ENCODE measurements around the gene PCDHB4. TPM values are rescaled to one million over a fixed set of nuclear protein-coding genes. Genes with fewer than 3 reads are reported as not detected.
"Not testable (repeated sequence)": the region's sequence is repeated elsewhere in the genome, so short reads cannot be mapped to it uniquely, and the experiment has no call there.

Gene PCDHB4
- total and polyA plus RNA-seq, 2 of the 4 experiments (the other 2 are of a cell fraction): 0.03 TPM; not detected in 1

- H3K4me2 ChIP-seq (ENCODE audit: low read depth, low read length); H3K23ac ChIP-seq (ENCODE audit: low read depth, low read length); H4K5ac ChIP-seq (ENCODE audit: low read depth, low read length); dilution Hi-C loops (cut with HindIII; ENCODE audit: low sequenced_read_pairs, unreplicated experiment); DNase-seq; H3K4me1 ChIP-seq (ENCODE audit: control insufficient read depth, insufficient read depth, low read length); H2BK20ac ChIP-seq (ENCODE audit: low read depth, low read length); H2BK5ac ChIP-seq (ENCODE audit: low read depth, low read length, poor library complexity, severe bottlenecking); H2AK5ac ChIP-seq (ENCODE audit: low read depth, low read length); H2BK15ac ChIP-seq (ENCODE audit: low read depth, low read length); H3K79me1 ChIP-seq (ENCODE audit: low read depth in 1 of 2, low read length in 2 of 2); intact Hi-C loops (cut with micrococcal nuclease); H3K27me3 ChIP-seq (ENCODE audit: control insufficient read depth, insufficient read depth, low read length); H3K36me3 ChIP-seq (ENCODE audit: control insufficient read depth, insufficient read depth, low read length); H3K4me3 ChIP-seq (ENCODE audit: insufficient read depth, low read depth, low read length); H2AK9ac ChIP-seq (replicated peaks; ENCODE audit: low read depth, low read length, poor library complexity); H4K20me1 ChIP-seq (ENCODE audit: insufficient read depth, low read length); H3K27ac ChIP-seq (ENCODE audit: insufficient read depth, low read length); H3K9ac ChIP-seq (ENCODE audit: low read depth, low read length); H2BK120ac ChIP-seq (ENCODE audit: low read depth, low read length); POLR2A ChIA-PET (ENCODE audit: unreplicated experiment); H3K14ac ChIP-seq (replicated peaks; ENCODE audit: low read depth, low read length); H3K56ac ChIP-seq (ENCODE audit: extremely low read depth, insufficient read depth, low read length); CTCF ChIA-PET; H3K18ac ChIP-seq (ENCODE audit: low read depth, low read length); H3K4ac ChIP-seq (ENCODE audit: low read depth, low read length); ATAC-seq (ENCODE audit: low read depth); H4K8ac ChIP-seq (ENCODE audit: low read depth in 2 of 2, low read length in 2 of 2); BruUV-seq (replicated peaks); in situ Hi-C loops (cut with MboI; ENCODE audit: low sequenced_read_pairs); H2AFZ ChIP-seq (replicated peaks; ENCODE audit: low read length, poor library complexity); H4K91ac ChIP-seq (ENCODE audit: insufficient read depth, low read depth, low read length); H3K9me1 ChIP-seq (ENCODE audit: insufficient read depth, low read length): not testable (repeated sequence)
- WGBS, 2 experiments (ENCODE audit: extremely low coverage in 2 of 2, insufficient read length in 1 of 2): no CpG with 5 or more reads among the region's 39 CpGs
- H3K9me3 ChIP-seq (ENCODE audit: control insufficient read depth, insufficient read depth, low read length): peaks cover 14% of the 10 kb centered on the region; the same call in 1 of the 2 replicates
Measured at GRCh38 chr5:141102070-141102469, 19.5 kb upstream of the PCDHB4 start.

GRCh38 chr5:141102471-141102870 is 19.1 kb upstream of the PCDHB4 start:
- peaks cover 14% of the 10 kb centered on the region; the same call in 1 of the 2 replicates for H3K9me3 ChIP-seq (ENCODE audit: control insufficient read depth, insufficient read depth, low read length)
- H4K5ac ChIP-seq (ENCODE audit: low read depth, low read length); H2BK5ac ChIP-seq (ENCODE audit: low read depth, low read length, poor library complexity, severe bottlenecking); H3K56ac ChIP-seq (ENCODE audit: extremely low read depth, insufficient read depth, low read length); POLR2A ChIA-PET (ENCODE audit: unreplicated experiment); H3K79me1 ChIP-seq (ENCODE audit: low read depth in 1 of 2, low read length in 2 of 2); H3K4me2 ChIP-seq (ENCODE audit: low read depth, low read length); H3K14ac ChIP-seq (replicated peaks; ENCODE audit: low read depth, low read length); H2BK20ac ChIP-seq (ENCODE audit: low read depth, low read length); intact Hi-C loops (cut with micrococcal nuclease); ATAC-seq (ENCODE audit: low read depth); dilution Hi-C loops (cut with HindIII; ENCODE audit: low sequenced_read_pairs, unreplicated experiment); in situ Hi-C loops (cut with MboI; ENCODE audit: low sequenced_read_pairs); DNase-seq; H3K36me3 ChIP-seq (ENCODE audit: control insufficient read depth, insufficient read depth, low read length); H4K20me1 ChIP-seq (ENCODE audit: insufficient read depth, low read length); H3K27ac ChIP-seq (ENCODE audit: insufficient read depth, low read length); BruUV-seq (replicated peaks); H4K8ac ChIP-seq (ENCODE audit: low read depth in 2 of 2, low read length in 2 of 2); H3K4me3 ChIP-seq (ENCODE audit: insufficient read depth, low read depth, low read length); H3K18ac ChIP-seq (ENCODE audit: low read depth, low read length); H2AK5ac ChIP-seq (ENCODE audit: low read depth, low read length); H2AK9ac ChIP-seq (replicated peaks; ENCODE audit: low read depth, low read length, poor library complexity); H2BK15ac ChIP-seq (ENCODE audit: low read depth, low read length); H2AFZ ChIP-seq (replicated peaks; ENCODE audit: low read length, poor library complexity); H3K4ac ChIP-seq (ENCODE audit: low read depth, low read length); H3K4me1 ChIP-seq (ENCODE audit: control insufficient read depth, insufficient read depth, low read length); H3K23ac ChIP-seq (ENCODE audit: low read depth, low read length); H3K9ac ChIP-seq (ENCODE audit: low read depth, low read length); H2BK120ac ChIP-seq (ENCODE audit: low read depth, low read length); H3K9me1 ChIP-seq (ENCODE audit: insufficient read depth, low read length); H4K91ac ChIP-seq (ENCODE audit: insufficient read depth, low read depth, low read length); H3K27me3 ChIP-seq (ENCODE audit: control insufficient read depth, insufficient read depth, low read length); CTCF ChIA-PET: not testable (repeated sequence)
- no CpG with 5 or more reads among the region's 38 CpGs for WGBS, 2 experiments (ENCODE audit: extremely low coverage in 2 of 2, insufficient read length in 1 of 2)
